22Rv1 (cell line): Measurements from ENCODE around the gene CREG1.

ENCODE experiments used
- H3K27ac ChIP-seq: fragments of 450-650 bp; 2 replicates; pipeline ENCODE4 v1.5.1; 2017
- ZFX ChIP-seq: fragments of 450-650 bp; IDR thresholded peaks from 2 replicates; pipeline ENCODE4 v1.6.1; 2017; ENCODE audit warnings: antibody characterized with exemption, borderline replicate concordance
- TF ChIP-seq, protein P1 (sequence below): fragments of 450-650 bp; IDR thresholded peaks from 2 replicates; pipeline ENCODE4 v1.5.1; 2017; ENCODE audit warnings: mild to moderate bottlenecking

CREG1 gene

DNA sequence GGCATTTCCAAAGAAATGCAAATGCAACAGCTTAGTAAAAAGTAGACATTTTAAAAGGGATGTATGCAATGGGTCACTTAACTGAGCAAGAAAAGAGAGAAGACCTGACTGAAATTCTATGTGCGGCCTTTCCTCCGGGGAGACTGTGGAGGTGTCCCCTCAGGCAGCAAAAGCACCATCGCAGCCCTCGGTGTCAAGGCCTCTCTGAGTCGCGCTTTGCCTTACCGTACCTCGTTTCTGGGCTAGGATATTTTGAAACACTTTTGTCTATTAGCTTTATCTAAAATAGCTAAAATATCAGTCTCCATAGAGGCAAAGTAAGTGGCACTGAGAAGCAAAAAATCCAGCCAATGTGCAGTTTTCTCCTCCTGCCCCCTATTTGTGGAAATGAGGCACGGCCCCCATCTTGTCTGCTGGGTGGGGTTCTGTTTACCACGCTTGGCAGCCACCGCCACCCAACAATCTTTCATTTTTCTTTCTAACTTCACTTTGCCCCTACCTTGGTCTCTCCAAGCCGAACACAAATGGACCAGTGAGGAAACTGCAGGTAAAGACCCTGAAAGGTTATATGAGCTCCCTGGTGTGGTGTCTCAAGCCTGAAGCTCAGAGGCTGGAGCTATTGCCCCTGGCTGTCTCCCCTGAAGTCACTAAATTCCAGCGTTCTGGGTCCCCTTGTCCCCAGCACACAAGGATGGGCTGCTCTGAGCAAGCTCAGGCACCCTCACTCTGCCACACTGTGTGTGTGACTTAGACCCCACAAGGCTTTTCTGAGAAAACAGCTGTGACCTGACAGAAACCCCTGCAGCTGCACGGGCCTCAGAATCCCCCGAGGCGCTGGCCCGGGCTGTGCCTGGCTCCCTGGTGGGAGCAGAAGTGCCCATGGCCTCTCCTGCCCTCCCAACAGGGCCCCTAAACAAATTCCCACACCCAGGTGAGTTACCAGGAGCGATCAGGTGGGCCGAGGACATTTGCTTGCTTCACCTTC lies 36.9 kb downstream of the CREG1 start:
- H3K27ac ChIP-seq, result no peak overlapping the region
- no peak for TF ChIP-seq ZFX
- TF ChIP-seq, protein P1, sequence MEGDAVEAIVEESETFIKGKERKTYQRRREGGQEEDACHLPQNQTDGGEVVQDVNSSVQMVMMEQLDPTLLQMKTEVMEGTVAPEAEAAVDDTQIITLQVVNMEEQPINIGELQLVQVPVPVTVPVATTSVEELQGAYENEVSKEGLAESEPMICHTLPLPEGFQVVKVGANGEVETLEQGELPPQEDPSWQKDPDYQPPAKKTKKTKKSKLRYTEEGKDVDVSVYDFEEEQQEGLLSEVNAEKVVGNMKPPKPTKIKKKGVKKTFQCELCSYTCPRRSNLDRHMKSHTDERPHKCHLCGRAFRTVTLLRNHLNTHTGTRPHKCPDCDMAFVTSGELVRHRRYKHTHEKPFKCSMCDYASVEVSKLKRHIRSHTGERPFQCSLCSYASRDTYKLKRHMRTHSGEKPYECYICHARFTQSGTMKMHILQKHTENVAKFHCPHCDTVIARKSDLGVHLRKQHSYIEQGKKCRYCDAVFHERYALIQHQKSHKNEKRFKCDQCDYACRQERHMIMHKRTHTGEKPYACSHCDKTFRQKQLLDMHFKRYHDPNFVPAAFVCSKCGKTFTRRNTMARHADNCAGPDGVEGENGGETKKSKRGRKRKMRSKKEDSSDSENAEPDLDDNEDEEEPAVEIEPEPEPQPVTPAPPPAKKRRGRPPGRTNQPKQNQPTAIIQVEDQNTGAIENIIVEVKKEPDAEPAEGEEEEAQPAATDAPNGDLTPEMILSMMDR, result no peak

GRCh38 chr1:167515893-167516321 lies 37.7 kb downstream of the CREG1 start:
- H3K27ac ChIP-seq, result no peak overlapping the region
- TF ChIP-seq, protein P1, result no peak
- TF ChIP-seq ZFX, result no peak

GRCh38 chr1:167515461-167515860 lies 38.1 kb downstream of the CREG1 start:
- H3K27ac ChIP-seq, result no peak overlapping the region
- TF ChIP-seq, protein P1, result no peak
- no peak for TF ChIP-seq ZFX

- no peak overlapping the region for H3K27ac ChIP-seq
- TF ChIP-seq ZFX, result no peak
- TF ChIP-seq, protein P1, result no peak
Observed at GRCh38 chr1:167514288-167514687, 39.3 kb downstream of the CREG1 start.

- no peak overlapping the region for H3K27ac ChIP-seq
Observed at GRCh38 chr1:167512046-167512654, 41.4 kb downstream of the CREG1 start.

GRCh38 chr1:167511374-167511986 lies 42.1 kb downstream of the CREG1 start:
- TF ChIP-seq, protein P1, result no peak

More at GRCh38 chr1:167512046-167512654, 41.4 kb downstream of the CREG1 start:
- TF ChIP-seq, protein P1, result no peak
- TF ChIP-seq ZFX, result no peak

More at GRCh38 chr1:167511374-167511986, 42.1 kb downstream of the CREG1 start:
- H3K27ac ChIP-seq, result no peak overlapping the region
